OCI-LY3 (cell line): ENCODE measurements around the gene NELL1.

Source experiments
- EZH2phosphoT487 ChIP-seq: fragments of 200-600 bp; shearing (Covaris generic); IDR thresholded peaks from 2 replicates; pipeline ENCODE4 v1.6.1; 2018; ENCODE audit warnings: antibody characterized with exemption, mixed run types, low read depth
- TF ChIP-seq, protein P1 (sequence below): fragments of 200-600, 300-600 bp; sonication (generic); IDR thresholded peaks from 2 replicates; pipeline ENCODE4 v1.5.1; 2014; ENCODE audit warnings: antibody characterized with exemption, low read length, low read depth

DNA sequence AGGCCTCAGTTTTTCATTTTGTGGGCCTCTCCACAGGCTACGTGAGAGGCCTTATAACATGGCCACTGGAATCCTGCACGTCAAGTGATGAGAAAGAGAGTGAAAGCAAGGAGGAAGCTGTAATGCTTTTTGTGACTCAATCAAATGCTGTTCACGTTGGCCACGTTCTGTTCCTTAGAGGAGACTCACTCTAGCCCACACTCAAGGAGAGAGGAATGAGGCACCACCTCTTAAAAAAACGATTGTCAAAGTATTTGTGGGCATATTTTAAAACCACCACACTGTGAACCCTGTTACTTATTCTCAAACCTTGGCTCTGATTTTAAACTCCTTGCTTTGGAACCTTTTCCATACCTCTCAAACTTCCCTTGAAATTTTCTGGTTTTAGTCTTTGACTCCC lies 705.0 kb downstream of the NELL1 start:
- TF ChIP-seq, protein P1, sequence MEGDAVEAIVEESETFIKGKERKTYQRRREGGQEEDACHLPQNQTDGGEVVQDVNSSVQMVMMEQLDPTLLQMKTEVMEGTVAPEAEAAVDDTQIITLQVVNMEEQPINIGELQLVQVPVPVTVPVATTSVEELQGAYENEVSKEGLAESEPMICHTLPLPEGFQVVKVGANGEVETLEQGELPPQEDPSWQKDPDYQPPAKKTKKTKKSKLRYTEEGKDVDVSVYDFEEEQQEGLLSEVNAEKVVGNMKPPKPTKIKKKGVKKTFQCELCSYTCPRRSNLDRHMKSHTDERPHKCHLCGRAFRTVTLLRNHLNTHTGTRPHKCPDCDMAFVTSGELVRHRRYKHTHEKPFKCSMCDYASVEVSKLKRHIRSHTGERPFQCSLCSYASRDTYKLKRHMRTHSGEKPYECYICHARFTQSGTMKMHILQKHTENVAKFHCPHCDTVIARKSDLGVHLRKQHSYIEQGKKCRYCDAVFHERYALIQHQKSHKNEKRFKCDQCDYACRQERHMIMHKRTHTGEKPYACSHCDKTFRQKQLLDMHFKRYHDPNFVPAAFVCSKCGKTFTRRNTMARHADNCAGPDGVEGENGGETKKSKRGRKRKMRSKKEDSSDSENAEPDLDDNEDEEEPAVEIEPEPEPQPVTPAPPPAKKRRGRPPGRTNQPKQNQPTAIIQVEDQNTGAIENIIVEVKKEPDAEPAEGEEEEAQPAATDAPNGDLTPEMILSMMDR, result no peak
- TF ChIP-seq EZH2phosphoT487, result no peak
